ENCODE data around the gene HMX1. TPM values are rescaled to one million over a fixed set of nuclear protein-coding genes. Genes with fewer than 3 reads are reported as not detected.

The HMX1 gene
- total RNA-seq, 1 experiment from 2014 or later = not detected

GRCh38 chr4:8893624-8894423, 22.2 kb upstream of the HMX1 start:
- no peak for DNase-seq
- no TSS peak for BruUV-seq (replicated peaks)
- Histone ChIP-seq H3K4me3 (ENCODE audit: low read length) (no peak overlapping the region), H3K79me2 (ENCODE audit: low read length) (no peaks in the 10 kb centered on the region), H3K4me2 (ENCODE audit: low read length) (no peak overlapping the region), H3K4me1 (ENCODE audit: insufficient read depth, low read length) (no peaks in the 10 kb centered on the region), H3F3A (ENCODE audit: low read length, unreplicated experiment) (no peaks in the 10 kb centered on the region), H4K20me1 (ENCODE audit: low read length) (no peaks in the 10 kb centered on the region), H3K9ac (ENCODE audit: low read length) (no peak overlapping the region), H3K9me3 (ENCODE audit: low read length) (no peaks in the 10 kb centered on the region), H3K36me3 (ENCODE audit: low read depth, low read length) (no peaks in the 10 kb centered on the region), H3K9me2 (replicated peaks; ENCODE audit: low read length) (no peaks in the 10 kb centered on the region), H3K27me3 (ENCODE audit: low read length) (peaks cover 52% of the 10 kb centered on the region), H2AFZ (ENCODE audit: low read length) (no peak overlapping the region), H3K27ac (ENCODE audit: low read length) (no peak overlapping the region)
- ChIA-PET CTCF (no interaction called here), POLR2A (ENCODE audit: unreplicated experiment) (no interaction called here)
- TF ChIP-seq EZH2 (IDR thresholded peaks at IDR 0.05; ENCODE audit: low read length, unreplicated experiment) = no peak
- no peak for TF ChIP-seq EZH2phosphoT487 (IDR thresholded peaks at IDR 0.05; ENCODE audit: borderline replicate concordance, low read length)
- no peak for TF ChIP-seq CTCF (conservative IDR thresholded peaks at IDR 0.05; ENCODE audit: low read depth, low read length)
- no peak for ATAC-seq
- intact Hi-C loops (cut with micrococcal nuclease) = no loop called here

- intact Hi-C loops (cut with micrococcal nuclease) = no loop called here
- Histone ChIP-seq H3K4me2 (ENCODE audit: low read length) (no peak overlapping the region), H3K79me2 (ENCODE audit: low read length) (no peaks in the 10 kb centered on the region), H3F3A (ENCODE audit: low read length, unreplicated experiment) (no peaks in the 10 kb centered on the region), H3K4me1 (ENCODE audit: insufficient read depth, low read length) (no peaks in the 10 kb centered on the region), H3K36me3 (ENCODE audit: low read depth, low read length) (no peaks in the 10 kb centered on the region), H3K4me3 (ENCODE audit: low read length) (no peak overlapping the region), H3K27ac (ENCODE audit: low read length) (no peak overlapping the region), H3K9ac (ENCODE audit: low read length) (no peak overlapping the region), H3K9me3 (ENCODE audit: low read length) (no peaks in the 10 kb centered on the region), H2AFZ (ENCODE audit: low read length) (no peak overlapping the region), H3K27me3 (ENCODE audit: low read length) (peaks cover 57% of the 10 kb centered on the region), H3K9me2 (replicated peaks; ENCODE audit: low read length) (no peaks in the 10 kb centered on the region), H4K20me1 (ENCODE audit: low read length) (no peaks in the 10 kb centered on the region)
- no peak for TF ChIP-seq EZH2 (IDR thresholded peaks at IDR 0.05; ENCODE audit: low read length, unreplicated experiment)
- TF ChIP-seq EZH2phosphoT487 (IDR thresholded peaks at IDR 0.05; ENCODE audit: borderline replicate concordance, low read length) = no peak
- no peak for TF ChIP-seq CTCF (conservative IDR thresholded peaks at IDR 0.05; ENCODE audit: low read depth, low read length)
- ChIA-PET POLR2A (ENCODE audit: unreplicated experiment) (no interaction called here), CTCF (no interaction called here)
- no peak for ATAC-seq
- no TSS peak for BruUV-seq (replicated peaks)
- DNase-seq = no peak
Observed at GRCh38 chr4:8893227-8893623, 21.6 kb upstream of the HMX1 start.

GRCh38 chr4:8892556-8893226, 21.1 kb upstream of the HMX1 start:
- H3K9me2 ChIP-seq (replicated peaks; ENCODE audit: low read length) = no peaks in the 10 kb centered on the region
- no peak overlapping the region for H3K4me2 ChIP-seq (ENCODE audit: low read length)
- H3K36me3 ChIP-seq (ENCODE audit: low read depth, low read length) = no peaks in the 10 kb centered on the region
- H3K4me1 ChIP-seq (ENCODE audit: insufficient read depth, low read length) = no peaks in the 10 kb centered on the region
- intact Hi-C loops (cut with micrococcal nuclease) = no loop called here
- H3K27me3 ChIP-seq (ENCODE audit: low read length) = peaks cover 57% of the 10 kb centered on the region
- ATAC-seq (no peak), DNase-seq (no peak)
- H2AFZ ChIP-seq (ENCODE audit: low read length) = no peak overlapping the region
- no peak for TF ChIP-seq EZH2phosphoT487 (IDR thresholded peaks at IDR 0.05; ENCODE audit: borderline replicate concordance, low read length)
- no peak for TF ChIP-seq EZH2 (IDR thresholded peaks at IDR 0.05; ENCODE audit: low read length, unreplicated experiment)
- no peak for TF ChIP-seq CTCF (conservative IDR thresholded peaks at IDR 0.05; ENCODE audit: low read depth, low read length)
- BruUV-seq (replicated peaks) = no TSS peak
- no peak overlapping the region for H3K27ac ChIP-seq (ENCODE audit: low read length)
- CTCF ChIA-PET = no interaction called here
- H3K9ac ChIP-seq (ENCODE audit: low read length) = no peak overlapping the region
- no peaks in the 10 kb centered on the region for H3K79me2 ChIP-seq (ENCODE audit: low read length)
- no peaks in the 10 kb centered on the region for H4K20me1 ChIP-seq (ENCODE audit: low read length)
- POLR2A ChIA-PET (ENCODE audit: unreplicated experiment) = no interaction called here
- no peaks in the 10 kb centered on the region for H3K9me3 ChIP-seq (ENCODE audit: low read length)
- no peak overlapping the region for H3K4me3 ChIP-seq (ENCODE audit: low read length)
- H3F3A ChIP-seq (ENCODE audit: low read length, unreplicated experiment) = no peaks in the 10 kb centered on the region
